GM21786 (cell line): ENCODE data around the gene C1QTNF8.

ENCODE experiments used
- ATAC-seq: cut with Tn5 transposase; IDR thresholded peaks from one replicate; pipeline ENCODE4 v1.9.1; 2021; ENCODE audit not compliant: unreplicated experiment

Gene C1QTNF8

GRCh38 chr16:1079786-1080525, 16.1 kb downstream of the C1QTNF8 start:
- ATAC-seq, result no peak

GRCh38 chr16:1079341-1079740, 16.7 kb downstream of the C1QTNF8 start:
- ATAC-seq, result no peak

GRCh38 chr16:1078579-1079021, 17.4 kb downstream of the C1QTNF8 start:
- no peak for ATAC-seq

- no peak for ATAC-seq
These were observed 18.0 kb downstream of the C1QTNF8 start for GRCh38 chr16:1077877-1078578.

- ATAC-seq, result no peak
These were observed 19.1 kb downstream of the C1QTNF8 start for GRCh38 chr16:1076801-1077576.

- no peak for ATAC-seq
These were observed 20.5 kb downstream of the C1QTNF8 start for GRCh38 chr16:1075546-1075945.

GRCh38 chr16:1074379-1074649, 21.7 kb downstream of the C1QTNF8 start:
- no peak for ATAC-seq

GRCh38 chr16:1073566-1074378, 22.3 kb downstream of the C1QTNF8 start:
- no peak for ATAC-seq

GRCh38 chr16:1073262-1073558, 22.8 kb downstream of the C1QTNF8 start:
- no peak for ATAC-seq

- ATAC-seq, result no peak
These were observed 23.4 kb downstream of the C1QTNF8 start, which contains the start of gene SSTR5 for GRCh38 chr16:1072526-1073261. TSS of gene SSTR5 (plus strand) at chr16:1072747. CDS start at chr16:1078869, 6,122 bp downstream.

GRCh38 chr16:1071561-1072225, 24.4 kb downstream of the C1QTNF8 start:
- ATAC-seq, result no peak

- ATAC-seq, result no peak
These were observed 25.1 kb downstream of the C1QTNF8 start for GRCh38 chr16:1070864-1071408.

- ATAC-seq, result no peak
These were observed 25.8 kb downstream of the C1QTNF8 start for GRCh38 chr16:1070084-1070863.

- ATAC-seq, result no peak
These were observed 26.9 kb downstream of the C1QTNF8 start for GRCh38 chr16:1069154-1069553.

- no peak for ATAC-seq
These were observed 27.6 kb downstream of the C1QTNF8 start for GRCh38 chr16:1068451-1068850.

GRCh38 chr16:1067629-1068028, 28.4 kb downstream of the C1QTNF8 start:
- ATAC-seq, result no peak

- ATAC-seq, result no peak
These were observed 29.4 kb downstream of the C1QTNF8 start for GRCh38 chr16:1066584-1067172.

GRCh38 chr16:1065469-1066128, 30.4 kb downstream of the C1QTNF8 start:
- no peak for ATAC-seq
